Vagina (tissue), 2 donors: ENCODE measurements around the gene FOXO6. TPM values are rescaled to one million over a fixed set of nuclear protein-coding genes. Genes with fewer than 3 reads are reported as not detected.

Source experiments
- DNase-seq, 2 donors: peaks; one replicate each; pipeline ENCODE4 v3.0.0-alpha.2; 2017; ENCODE audit errors: extremely low spot score in 2 of 2
- H3K27ac ChIP-seq: fragments of 200-600 bp; sonication (generic); one replicate; pipeline ENCODE4 v1.5.1; 2019
- H3K27me3 ChIP-seq: fragments of 200-600 bp; sonication (generic); one replicate; pipeline ENCODE4 v1.5.1; 2019
- H3K36me3 ChIP-seq, 2 donors: fragments of 200-600 bp; sonication (generic); one replicate each; pipeline ENCODE4 v1.5.1; 2017 to 2019
- H3K4me1 ChIP-seq: fragments of 200-600 bp; sonication (generic); one replicate; pipeline ENCODE4 v1.5.1; 2019
- H3K4me3 ChIP-seq, 2 donors: fragments of 200-600 bp; sonication (generic); 1 replicate in 1 of 2; 2 replicates in 1 of 2; pipeline ENCODE4 v1.5.1; 2016 to 2019
- H3K9me3 ChIP-seq: fragments of 200-600 bp; sonication (generic); one replicate; pipeline ENCODE4 v1.5.1; 2019
- POLR2A ChIP-seq, 2 donors: fragments of 450-650 bp; IDR thresholded peaks; one replicate each; pipeline ENCODE4 v1.6.1; 2017; ENCODE audit warnings: antibody characterized with exemption in 2 of 2, mild to moderate bottlenecking in 2 of 2, moderate library complexity in 2 of 2
- POLR2AphosphoS5 ChIP-seq, 2 donors: sonication (generic); formaldehyde crosslinking; IDR thresholded peaks; one replicate each; pipeline ENCODE4 v1.9.0; 2017; ENCODE audit warnings: antibody characterized with exemption in 2 of 2, mild to moderate bottlenecking in 2 of 2, low read depth in 1 of 2; ENCODE audit not compliant: insufficient read depth in 1 of 2
- intact Hi-C: fragments of 100-400 bp; cut with DNase I; formaldehyde crosslinking; loops from one replicate; pipeline ENCODE4 v1.15.1; 2023
- total RNA-seq: library from RNA; depleted of rRNA; stranded (reverse); fragments of >200 nt; gene quantifications from one replicate; pipeline ENCODE4 v1.2.3, GENCODE V29; 2016
- TF ChIP-seq, protein P1 (sequence below), 3 experiments: fragments of 450-650 bp in 2 of 3; fragments of 200-600 bp in 1 of 3; sonication (generic) in 1 of 3; IDR thresholded peaks; one replicate each; pipeline ENCODE4 v1.5.1; 2017 to 2019; ENCODE audit warnings: antibody characterized with exemption in 3 of 3, mild to moderate bottlenecking in 2 of 3, moderate library complexity in 2 of 3

The FOXO6 gene
- total RNA-seq, 1 donor from 2014 or later, result 1.7 TPM

DNA sequence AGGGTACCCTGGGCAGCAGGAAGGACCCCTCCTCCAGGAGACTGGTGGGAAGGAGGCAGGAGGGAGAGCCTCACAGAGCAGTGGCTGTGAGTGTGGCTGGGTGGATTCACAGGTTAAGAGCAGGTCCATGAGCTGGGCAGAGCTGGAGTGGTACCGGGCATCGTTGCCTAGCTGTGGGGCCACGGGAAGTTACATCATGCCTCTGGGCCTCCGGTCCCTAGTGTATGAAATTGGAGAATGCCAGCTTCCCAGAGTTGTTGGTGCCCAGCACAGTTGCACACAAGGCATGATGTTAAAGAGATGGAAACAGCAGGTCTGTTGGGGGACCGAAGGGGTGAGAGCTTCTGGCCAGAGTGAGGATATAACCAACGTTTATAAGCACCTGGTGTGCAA, 18.5 kb downstream of the FOXO6 start:
- no peaks in the 10 kb centered on the region for H3K27me3 ChIP-seq
- TF ChIP-seq POLR2AphosphoS5 (IDR thresholded peaks at IDR 0.05; ENCODE audit: insufficient read depth in 1 of 2, low read depth in 1 of 2) (no peak), POLR2A (IDR thresholded peaks at IDR 0.05) (no peak)
- TF ChIP-seq, protein P1, sequence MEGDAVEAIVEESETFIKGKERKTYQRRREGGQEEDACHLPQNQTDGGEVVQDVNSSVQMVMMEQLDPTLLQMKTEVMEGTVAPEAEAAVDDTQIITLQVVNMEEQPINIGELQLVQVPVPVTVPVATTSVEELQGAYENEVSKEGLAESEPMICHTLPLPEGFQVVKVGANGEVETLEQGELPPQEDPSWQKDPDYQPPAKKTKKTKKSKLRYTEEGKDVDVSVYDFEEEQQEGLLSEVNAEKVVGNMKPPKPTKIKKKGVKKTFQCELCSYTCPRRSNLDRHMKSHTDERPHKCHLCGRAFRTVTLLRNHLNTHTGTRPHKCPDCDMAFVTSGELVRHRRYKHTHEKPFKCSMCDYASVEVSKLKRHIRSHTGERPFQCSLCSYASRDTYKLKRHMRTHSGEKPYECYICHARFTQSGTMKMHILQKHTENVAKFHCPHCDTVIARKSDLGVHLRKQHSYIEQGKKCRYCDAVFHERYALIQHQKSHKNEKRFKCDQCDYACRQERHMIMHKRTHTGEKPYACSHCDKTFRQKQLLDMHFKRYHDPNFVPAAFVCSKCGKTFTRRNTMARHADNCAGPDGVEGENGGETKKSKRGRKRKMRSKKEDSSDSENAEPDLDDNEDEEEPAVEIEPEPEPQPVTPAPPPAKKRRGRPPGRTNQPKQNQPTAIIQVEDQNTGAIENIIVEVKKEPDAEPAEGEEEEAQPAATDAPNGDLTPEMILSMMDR (IDR thresholded peaks at IDR 0.05), result no peak
- no peaks in the 10 kb centered on the region for H3K36me3 ChIP-seq
- DNase-seq, result no peak
- H3K27ac ChIP-seq, result peak overlapping the region; percentile 94
- H3K4me3 ChIP-seq, result no peak overlapping the region
- intact Hi-C loops, result no loop called here
- peaks cover 19% of the 10 kb centered on the region for H3K4me1 ChIP-seq
- H3K9me3 ChIP-seq, result no peaks in the 10 kb centered on the region

DNA sequence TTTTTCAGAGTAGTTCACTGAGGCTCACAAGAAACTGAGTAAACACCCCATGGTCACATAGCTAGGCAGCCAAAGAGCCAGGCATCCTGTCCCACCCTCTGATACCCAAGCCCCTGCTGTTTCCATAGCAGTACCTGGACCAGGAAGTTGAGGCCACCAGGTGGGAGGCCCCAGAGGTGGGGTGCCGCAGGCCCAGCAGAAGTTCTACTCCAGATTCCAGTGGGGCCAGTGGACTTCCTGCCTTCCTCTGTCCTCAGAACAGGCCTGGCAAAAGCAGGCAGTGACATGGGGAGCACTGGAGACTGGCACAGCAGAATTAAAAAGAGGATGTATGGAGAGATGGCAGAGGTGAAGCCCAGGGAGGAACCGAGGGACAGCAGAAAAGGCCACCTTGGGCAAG, 19.0 kb downstream of the FOXO6 start:
- intact Hi-C loops, result no loop called here
- TF ChIP-seq POLR2AphosphoS5 (IDR thresholded peaks at IDR 0.05; ENCODE audit: insufficient read depth in 1 of 2, low read depth in 1 of 2) (no peak), POLR2A (IDR thresholded peaks at IDR 0.05) (no peak)
- TF ChIP-seq, protein P1 (IDR thresholded peaks at IDR 0.05), result no peak
- H3K27me3 ChIP-seq, result no peaks in the 10 kb centered on the region

DNA sequence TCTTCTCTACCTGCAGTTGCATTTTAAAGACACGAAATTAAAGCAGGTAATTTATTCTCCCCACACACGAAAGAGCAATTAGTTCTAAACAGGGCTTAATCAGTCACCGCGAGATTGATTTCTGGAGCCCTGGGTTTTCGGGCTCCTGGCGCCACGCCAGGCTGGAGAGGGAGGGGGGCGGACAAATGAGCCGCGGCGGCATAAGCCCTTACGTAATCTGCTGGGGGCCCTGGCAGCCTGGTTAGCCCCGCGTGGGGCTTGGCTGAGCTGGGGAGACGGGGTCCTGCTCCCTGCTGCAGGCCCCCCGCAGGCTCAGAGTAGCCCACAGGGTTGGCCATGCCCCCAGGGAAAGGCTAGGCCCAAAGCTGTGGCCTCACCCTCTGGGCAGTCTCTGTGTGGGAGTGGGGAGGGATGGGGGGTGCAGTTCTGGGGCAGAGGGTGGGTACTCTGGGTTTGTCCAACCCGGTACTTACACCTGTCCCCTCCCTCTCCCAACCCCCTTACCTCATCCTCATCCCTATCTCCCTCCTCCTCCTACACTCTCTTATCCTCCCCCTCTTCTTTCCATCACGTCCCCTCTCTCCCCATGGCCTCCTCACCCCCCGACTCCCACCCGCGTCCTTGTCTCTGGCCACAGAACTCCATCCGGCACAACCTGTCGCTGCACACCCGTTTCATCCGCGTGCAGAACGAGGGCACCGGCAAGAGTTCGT, 19.9 kb downstream of the FOXO6 start:
- Histone ChIP-seq H3K4me3 (peak overlapping the region; percentile 59 to 88), H3K27ac (peak overlapping the region; percentile 94), H3K27me3 (no peaks in the 10 kb centered on the region), H3K9me3 (no peaks in the 10 kb centered on the region), H3K36me3 (no peaks in the 10 kb centered on the region), H3K4me1 (peaks cover 30% of the 10 kb centered on the region)
- intact Hi-C loops, result no loop called here
- no peak for DNase-seq
- TF ChIP-seq, protein P1 (IDR thresholded peaks at IDR 0.05), result no peak
- TF ChIP-seq POLR2A (IDR thresholded peaks at IDR 0.05) (peak in 1 of 2 donors; percentile 28), POLR2AphosphoS5 (IDR thresholded peaks at IDR 0.05; ENCODE audit: insufficient read depth in 1 of 2, low read depth in 1 of 2) (peak in 1 of 2 donors; percentile 76)

More for the DNA sequence above, 19.0 kb downstream of the FOXO6 start:
- Histone ChIP-seq H3K9me3 (no peaks in the 10 kb centered on the region), H3K4me1 (peaks cover 20% of the 10 kb centered on the region), H3K36me3 (no peaks in the 10 kb centered on the region), H3K4me3 (no peak overlapping the region), H3K27ac (peak overlapping the region; percentile 94)
- no peak for DNase-seq

DNA sequence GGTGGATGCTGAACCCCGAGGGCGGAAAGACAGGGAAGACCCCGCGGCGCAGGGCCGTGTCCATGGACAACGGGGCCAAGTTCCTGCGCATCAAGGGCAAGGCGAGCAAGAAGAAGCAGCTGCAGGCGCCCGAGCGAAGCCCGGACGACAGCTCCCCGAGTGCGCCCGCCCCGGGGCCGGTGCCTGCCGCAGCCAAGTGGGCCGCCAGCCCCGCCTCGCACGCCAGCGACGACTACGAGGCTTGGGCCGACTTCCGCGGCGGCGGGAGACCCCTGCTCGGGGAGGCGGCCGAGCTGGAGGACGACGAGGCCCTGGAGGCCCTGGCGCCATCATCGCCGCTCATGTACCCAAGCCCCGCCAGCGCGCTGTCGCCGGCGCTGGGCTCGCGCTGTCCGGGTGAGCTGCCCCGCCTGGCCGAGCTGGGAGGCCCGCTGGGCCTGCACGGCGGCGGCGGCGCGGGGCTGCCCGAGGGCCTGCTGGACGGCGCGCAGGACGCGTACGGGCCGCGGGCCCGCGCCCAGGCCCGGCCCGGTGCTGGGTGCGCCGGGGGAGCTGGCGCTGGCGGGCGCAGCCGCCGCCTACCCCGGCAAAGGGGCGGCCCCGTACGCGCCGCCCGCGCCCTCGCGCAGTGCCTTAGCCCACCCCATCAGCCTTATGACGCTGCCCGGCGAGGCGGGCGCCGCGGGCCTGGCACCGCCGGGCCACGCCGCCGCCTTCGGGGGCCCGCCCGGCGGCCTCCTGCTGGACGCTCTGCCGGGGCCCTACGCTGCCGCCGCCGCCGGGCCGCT, 20.7 kb downstream of the FOXO6 start:
- Histone ChIP-seq H3K27me3 (no peaks in the 10 kb centered on the region), H3K4me3 (peak overlapping the region; percentile 59 to 88), H3K27ac (peak overlapping the region; percentile 94), H3K36me3 (no peaks in the 10 kb centered on the region), H3K9me3 (no peaks in the 10 kb centered on the region), H3K4me1 (peaks cover 36% of the 10 kb centered on the region)
- TF ChIP-seq POLR2AphosphoS5 (IDR thresholded peaks at IDR 0.05; ENCODE audit: insufficient read depth in 1 of 2, low read depth in 1 of 2) (no peak), POLR2A (IDR thresholded peaks at IDR 0.05) (peak in 1 of 2 donors; percentile 20)
- intact Hi-C loops, result no loop called here
- DNase-seq, result no peak

DNA sequence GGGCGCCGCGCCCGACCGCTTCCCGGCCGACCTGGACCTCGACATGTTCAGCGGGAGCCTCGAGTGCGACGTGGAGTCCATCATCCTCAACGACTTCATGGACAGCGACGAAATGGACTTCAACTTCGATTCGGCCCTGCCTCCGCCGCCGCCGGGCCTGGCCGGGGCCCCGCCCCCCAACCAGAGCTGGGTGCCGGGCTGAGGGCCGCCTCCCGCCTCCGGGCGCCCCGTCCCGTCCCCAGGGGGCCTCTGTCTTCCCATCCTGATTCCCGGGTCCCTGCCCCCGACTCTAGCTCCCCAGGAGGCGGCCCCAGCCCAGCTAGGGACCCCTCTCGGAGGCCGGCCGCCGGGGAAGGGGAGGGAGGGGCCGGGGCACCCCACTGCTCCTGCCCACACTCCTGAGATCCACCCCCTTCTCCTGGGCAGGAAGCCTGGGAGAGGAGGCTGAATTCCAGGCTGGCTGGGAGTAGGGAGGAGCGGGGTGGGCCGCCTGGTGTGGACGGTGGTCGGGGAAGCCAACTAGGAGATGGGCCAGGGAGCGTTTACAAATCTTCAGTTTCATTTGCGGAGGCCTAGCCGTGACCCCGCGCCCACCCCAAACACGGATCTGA, 21.4 kb downstream of the FOXO6 start:
- no peaks in the 10 kb centered on the region for H3K36me3 ChIP-seq
- intact Hi-C loops, result no loop called here

More for the DNA sequence above, 21.4 kb downstream of the FOXO6 start:
- peak overlapping the region; percentile 59 to 88 for H3K4me3 ChIP-seq
- H3K27me3 ChIP-seq, result no peaks in the 10 kb centered on the region
- peaks cover 43% of the 10 kb centered on the region for H3K4me1 ChIP-seq
- peak in 1 of 2 donors; percentile 60 for TF ChIP-seq POLR2AphosphoS5 (IDR thresholded peaks at IDR 0.05; ENCODE audit: insufficient read depth in 1 of 2, low read depth in 1 of 2)
- TF ChIP-seq POLR2A (IDR thresholded peaks at IDR 0.05), result no peak
- DNase-seq, result no peak
- peak overlapping the region; percentile 91 for H3K27ac ChIP-seq
- no peaks in the 10 kb centered on the region for H3K9me3 ChIP-seq
